Measurements from ENCODE around the gene MLX. TPM values are rescaled to one million over a fixed set of nuclear protein-coding genes. Genes with fewer than 3 reads are reported as not detected.
"Not testable (repeated sequence)": the region's sequence is repeated elsewhere in the genome, so short reads cannot be mapped to it uniquely, and the experiment has no call there.

Gene MLX
- total and polyA plus RNA-seq, 2 experiments from 2014 or later: 30.8 to 37.0 TPM

DNA sequence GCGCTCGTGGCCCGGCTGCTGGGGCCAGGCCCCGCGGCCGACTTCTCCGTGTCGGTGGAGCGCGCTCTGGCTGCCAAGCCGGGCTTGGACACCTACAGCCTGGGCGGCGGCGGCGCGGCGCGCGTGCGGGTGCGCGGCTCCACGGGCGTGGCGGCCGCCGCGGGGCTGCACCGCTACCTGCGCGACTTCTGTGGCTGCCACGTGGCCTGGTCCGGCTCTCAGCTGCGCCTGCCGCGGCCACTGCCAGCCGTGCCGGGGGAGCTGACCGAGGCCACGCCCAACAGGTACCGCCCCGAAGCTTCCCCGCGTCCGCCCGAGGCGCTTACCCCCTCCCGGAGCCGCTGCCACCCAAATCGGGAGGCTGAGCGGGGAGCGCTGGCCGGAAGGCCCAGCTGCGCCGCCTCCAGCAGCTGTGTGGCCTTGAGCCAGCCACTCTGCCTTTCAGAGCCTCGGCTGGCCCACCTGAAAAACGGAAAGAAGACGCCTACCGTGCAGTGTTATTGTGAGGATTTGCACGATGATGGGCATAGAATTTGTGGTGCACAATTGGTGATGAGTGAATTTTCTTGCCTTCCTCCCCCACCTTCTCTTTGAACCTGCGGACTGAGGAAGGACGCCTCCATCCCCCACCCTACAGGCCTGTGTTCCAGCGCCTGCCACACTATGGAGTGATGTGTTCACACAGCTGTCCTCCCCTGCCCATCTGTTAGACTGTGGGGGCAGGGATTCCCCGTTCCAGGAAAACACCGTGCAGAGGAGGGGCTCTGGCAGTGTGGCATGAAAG, 30.3 kb upstream of the MLX start:
- 0 to 2% methylated on average over 27 to 54 of the region's 65 CpGs for WGBS, 2 experiments (ENCODE audit: low coverage in 1 of 2, low lambda C conversion rate in 2 of 2, missing lambda C conversion rate in 2 of 2)
- no peak for TF ChIP-seq EZH2 (IDR thresholded peaks at IDR 0.05; ENCODE audit: insufficient read depth, poor library complexity, severe bottlenecking)
- no peak for TF ChIP-seq EZH2phosphoT487 (IDR thresholded peaks at IDR 0.05; ENCODE audit: insufficient read depth, low read depth)

GRCh38 chr17:42537156-42537805, 29.6 kb upstream of the MLX start:
- no peak for DNase-seq
- H2AFZ ChIP-seq: no peak overlapping the region
- peaks cover 12% of the 10 kb centered on the region; the same call in 1 of the 2 replicates for H3K79me2 ChIP-seq (ENCODE audit: insufficient read depth)
- in situ Hi-C loops (cut with MboI): no loop called here
- H3F3A ChIP-seq (ENCODE audit: insufficient read depth): peaks cover 12% of the 10 kb centered on the region; the same call in 1 of the 2 replicates
- TF ChIP-seq EZH2phosphoT487 (IDR thresholded peaks at IDR 0.05; ENCODE audit: insufficient read depth, low read depth): no peak
- no peak for TF ChIP-seq EZH2 (IDR thresholded peaks at IDR 0.05; ENCODE audit: insufficient read depth, poor library complexity, severe bottlenecking)
- H3K36me3 ChIP-seq (ENCODE audit: low read depth): peaks cover 5% of the 10 kb centered on the region; the same call in 1 of the 2 replicates
- no peaks in the 10 kb centered on the region for H4K20me1 ChIP-seq (ENCODE audit: insufficient read depth)
- H3K9me3 ChIP-seq (ENCODE audit: low read depth): no peaks in the 10 kb centered on the region
- peak overlapping the region; percentile 82 for H3K9ac ChIP-seq
- H3K27ac ChIP-seq: no peak overlapping the region
- peak overlapping the region; percentile 88 for H3K4me2 ChIP-seq (ENCODE audit: unreplicated experiment)
- peaks cover 9% of the 10 kb centered on the region for H3K4me1 ChIP-seq (ENCODE audit: insufficient read depth)
- no peaks in the 10 kb centered on the region for H3K27me3 ChIP-seq (replicated peaks; ENCODE audit: insufficient read depth)
- WGBS, 2 experiments (ENCODE audit: low coverage in 1 of 2, low lambda C conversion rate in 2 of 2, missing lambda C conversion rate in 2 of 2): 75 to 80% methylated on average over 29 to 31 of the region's 31 CpGs
- no peaks in the 10 kb centered on the region for H3K9me2 ChIP-seq (ENCODE audit: insufficient read depth)
- peak overlapping the region; percentile 85 for H3K4me3 ChIP-seq

More for the DNA sequence above, 30.3 kb upstream of the MLX start:
- Histone ChIP-seq H3K4me1 (ENCODE audit: insufficient read depth) (peaks cover 9% of the 10 kb centered on the region), H3K27me3 (replicated peaks; ENCODE audit: insufficient read depth) (no peaks in the 10 kb centered on the region), H3K4me3 (peak overlapping the region; percentile 85), H2AFZ (peak overlapping the region; percentile 47), H3F3A (ENCODE audit: insufficient read depth) (peaks cover 14% of the 10 kb centered on the region; the same call in 1 of the 2 replicates), H3K79me2 (ENCODE audit: insufficient read depth) (peaks cover 12% of the 10 kb centered on the region; the same call in 1 of the 2 replicates), H4K20me1 (ENCODE audit: insufficient read depth) (no peaks in the 10 kb centered on the region), H3K9ac (peak overlapping the region; percentile 82), H3K9me2 (ENCODE audit: insufficient read depth) (no peaks in the 10 kb centered on the region), H3K9me3 (ENCODE audit: low read depth) (no peaks in the 10 kb centered on the region), H3K27ac (peak overlapping the region; percentile 71), H3K4me2 (ENCODE audit: unreplicated experiment) (peak overlapping the region; percentile 88), H3K36me3 (ENCODE audit: low read depth) (peaks cover 5% of the 10 kb centered on the region; the same call in 1 of the 2 replicates)
- in situ Hi-C loops (cut with MboI): no loop called here
- peak; percentile 86 for DNase-seq

- no peak overlapping the region for H3K4me2 ChIP-seq (ENCODE audit: unreplicated experiment)
- no peaks in the 10 kb centered on the region for H3K27me3 ChIP-seq (replicated peaks; ENCODE audit: insufficient read depth)
- in situ Hi-C loops (cut with MboI): no loop called here
- WGBS, 2 experiments (ENCODE audit: low coverage in 1 of 2, low lambda C conversion rate in 2 of 2, missing lambda C conversion rate in 2 of 2): 92 to 93% methylated on average over 5 of the region's 5 CpGs
- peaks cover 12% of the 10 kb centered on the region; the same call in 1 of the 2 replicates for H3F3A ChIP-seq (ENCODE audit: insufficient read depth)
- H3K9me3 ChIP-seq (ENCODE audit: low read depth): no peaks in the 10 kb centered on the region
- H3K79me2 ChIP-seq (ENCODE audit: insufficient read depth): peaks cover 12% of the 10 kb centered on the region; the same call in 1 of the 2 replicates
- no peak overlapping the region for H3K9ac ChIP-seq
- H4K20me1 ChIP-seq (ENCODE audit: insufficient read depth): no peaks in the 10 kb centered on the region
- H3K4me3 ChIP-seq: no peak overlapping the region
- H3K4me1 ChIP-seq (ENCODE audit: insufficient read depth): peaks cover 9% of the 10 kb centered on the region
- H2AFZ ChIP-seq: no peak overlapping the region
- no peak for TF ChIP-seq EZH2 (IDR thresholded peaks at IDR 0.05; ENCODE audit: insufficient read depth, poor library complexity, severe bottlenecking)
- TF ChIP-seq EZH2phosphoT487 (IDR thresholded peaks at IDR 0.05; ENCODE audit: insufficient read depth, low read depth): no peak
- H3K9me2 ChIP-seq (ENCODE audit: insufficient read depth): no peaks in the 10 kb centered on the region
- H3K27ac ChIP-seq: no peak overlapping the region
- H3K36me3 ChIP-seq (ENCODE audit: low read depth): peaks cover 5% of the 10 kb centered on the region; the same call in 1 of the 2 replicates
- DNase-seq: no peak
Observed at GRCh38 chr17:42537826-42538451, 29.0 kb upstream of the MLX start.

DNA sequence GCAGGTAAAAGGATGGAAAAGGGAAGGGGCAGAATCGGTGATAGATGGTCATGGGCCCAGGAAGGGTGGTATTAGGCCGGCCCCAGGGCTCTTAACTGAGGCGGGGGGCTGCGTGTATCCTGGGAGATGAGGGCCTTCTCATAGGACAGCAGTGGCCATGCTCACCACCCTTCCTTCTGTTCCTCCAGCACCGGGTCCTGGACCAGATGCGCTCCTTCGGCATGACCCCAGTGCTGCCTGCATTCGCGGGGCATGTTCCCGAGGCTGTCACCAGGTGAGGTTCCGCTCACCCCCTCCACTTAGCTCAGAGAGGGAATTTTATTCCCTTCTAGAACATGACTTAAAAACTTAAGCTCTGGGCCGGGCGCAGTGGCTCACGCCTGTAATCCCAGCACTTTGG, 28.4 kb upstream of the MLX start:
- Histone ChIP-seq H3K4me3 (no peak overlapping the region), H3K27ac (no peak overlapping the region), H3K4me1 (ENCODE audit: insufficient read depth) (peaks cover 9% of the 10 kb centered on the region), H3F3A (ENCODE audit: insufficient read depth) (peaks cover 9% of the 10 kb centered on the region; the same call in 1 of the 2 replicates), H4K20me1 (ENCODE audit: insufficient read depth) (no peaks in the 10 kb centered on the region), H3K9ac (no peak overlapping the region), H3K36me3 (ENCODE audit: low read depth) (peaks cover 5% of the 10 kb centered on the region; the same call in 1 of the 2 replicates), H2AFZ (no peak overlapping the region), H3K27me3 (replicated peaks; ENCODE audit: insufficient read depth) (no peaks in the 10 kb centered on the region), H3K4me2 (ENCODE audit: unreplicated experiment) (no peak overlapping the region), H3K9me2 (ENCODE audit: insufficient read depth) (no peaks in the 10 kb centered on the region), H3K9me3 (ENCODE audit: low read depth) (no peaks in the 10 kb centered on the region), H3K79me2 (ENCODE audit: insufficient read depth) (peaks cover 12% of the 10 kb centered on the region; the same call in 1 of the 2 replicates)
- WGBS, 2 experiments (ENCODE audit: low coverage in 1 of 2, low lambda C conversion rate in 2 of 2, missing lambda C conversion rate in 2 of 2): 94 to 98% methylated on average over 14 of the region's 14 CpGs
- TF ChIP-seq EZH2phosphoT487 (IDR thresholded peaks at IDR 0.05; ENCODE audit: insufficient read depth, low read depth): no peak
- TF ChIP-seq EZH2 (IDR thresholded peaks at IDR 0.05; ENCODE audit: insufficient read depth, poor library complexity, severe bottlenecking): no peak
- DNase-seq: no peak
- in situ Hi-C loops (cut with MboI): no loop called here

- H3K4me2 ChIP-seq (ENCODE audit: unreplicated experiment); H3K36me3 ChIP-seq (ENCODE audit: low read depth); H3K9ac ChIP-seq; H3K9me3 ChIP-seq (ENCODE audit: low read depth); in situ Hi-C loops (cut with MboI); H3K27me3 ChIP-seq (replicated peaks; ENCODE audit: insufficient read depth); H3K4me3 ChIP-seq; H4K20me1 ChIP-seq (ENCODE audit: insufficient read depth); H3K9me2 ChIP-seq (ENCODE audit: insufficient read depth); DNase-seq; H3K27ac ChIP-seq; H2AFZ ChIP-seq; H3K4me1 ChIP-seq (ENCODE audit: insufficient read depth): not testable (repeated sequence)
- 0 out of 2 replicates have a peak, but pooled peaks cover 15% of the 10 kb centered on the region for H3F3A ChIP-seq (ENCODE audit: insufficient read depth)
- peaks cover 12% of the 10 kb centered on the region; the same call in 1 of the 2 replicates for H3K79me2 ChIP-seq (ENCODE audit: insufficient read depth)
- WGBS, 2 experiments (ENCODE audit: low coverage in 1 of 2, low lambda C conversion rate in 2 of 2, missing lambda C conversion rate in 2 of 2): 77 to 98% methylated on average over 3 to 4 of the region's 4 CpGs
Observed at GRCh38 chr17:42540558-42540957, 26.3 kb upstream of the MLX start.
